Activated T-cell treated with anti-CD3 and anti-CD28 coated beads, Interleukin-2, amount 50 U/mL, for 4 hours (primary cell): Measurements from ENCODE around the gene UPK1B. TPM values are rescaled to one million over a fixed set of nuclear protein-coding genes. Genes with fewer than 3 reads are reported as not detected.

Source experiments
- ATAC-seq, 2 donors: fragments of 200-7000 bp; cut with Tn5 transposase; one replicate each; pipeline ENCODE4 v1.10.0; 2021
- DNase-seq: peaks from one replicate; pipeline ENCODE4 v3.0.0-alpha.2; 2020
- H3K27me3 Mint-ChIP-seq: one replicate; pipeline ENCODE4 v1.8.0; 2021; ENCODE audit warnings: low read depth, mixed read lengths
- H3K36me3 Mint-ChIP-seq: one replicate; pipeline ENCODE4 v1.8.0; 2022; ENCODE audit warnings: mixed read lengths; ENCODE audit not compliant: insufficient read depth
- H3K4me1 Mint-ChIP-seq: one replicate; pipeline ENCODE4 v1.8.0; 2021; ENCODE audit warnings: low read depth, mixed read lengths
- H3K4me3 Mint-ChIP-seq: one replicate; pipeline ENCODE4 v1.8.0; 2021; ENCODE audit warnings: mild to moderate bottlenecking, moderate library complexity, mixed read lengths
- H3K9me3 Mint-ChIP-seq: one replicate; pipeline ENCODE4 v1.8.0; 2021; ENCODE audit warnings: mixed read lengths
- total RNA-seq, 3 donors: library from RNA; stranded (reverse); gene quantifications; one replicate each; pipeline ENCODE4 v1.2.1, GENCODE V29; 2021

UPK1B gene
- total RNA-seq, 3 donors from 2014 or later: not detected

DNA sequence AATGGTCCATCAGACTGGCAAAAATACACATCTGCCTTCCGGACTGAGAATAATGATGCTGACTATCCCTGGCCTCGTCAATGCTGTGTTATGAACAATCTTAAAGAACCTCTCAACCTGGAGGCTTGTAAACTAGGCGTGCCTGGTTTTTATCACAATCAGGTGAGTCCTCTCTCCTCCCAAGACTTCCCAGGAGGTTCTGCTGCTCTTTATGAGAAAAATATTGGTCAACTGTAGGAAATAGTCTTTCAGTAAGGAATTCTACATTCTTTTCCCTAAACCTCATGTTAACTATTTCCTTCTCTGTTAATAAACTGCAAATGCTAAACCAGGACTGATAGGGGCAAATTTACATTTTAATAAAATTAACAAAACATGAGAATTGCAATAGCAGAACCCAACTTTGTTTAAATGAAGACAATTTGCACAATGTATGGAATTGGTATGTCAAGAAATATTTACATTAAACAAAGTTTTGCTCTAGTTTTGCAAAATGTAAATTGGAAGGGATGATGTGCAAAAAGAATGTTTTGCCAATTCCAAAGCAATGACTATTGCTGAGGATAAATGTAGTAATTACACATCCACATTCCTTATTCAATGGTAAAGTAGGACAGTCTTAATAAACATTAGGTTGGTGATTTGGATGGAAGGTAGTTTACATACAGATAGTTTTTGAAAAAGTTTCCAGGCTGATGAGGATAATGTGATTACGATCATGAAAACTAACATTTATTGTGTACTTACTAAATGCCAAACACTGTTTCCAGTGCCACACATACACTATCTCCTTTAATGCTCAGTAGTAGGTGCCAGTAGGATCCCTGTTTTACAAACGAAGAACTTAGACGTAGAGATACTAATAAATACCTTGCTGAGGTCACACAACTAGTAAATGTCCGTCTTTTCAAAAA, 21.1 kb downstream of the UPK1B start:
- Mint-ChIP-seq H3K4me1 (no peaks in the 10 kb centered on the region), H3K9me3 (no peaks in the 10 kb centered on the region), H3K36me3 (no peaks in the 10 kb centered on the region), H3K4me3 (no peak overlapping the region), H3K27me3 (peaks cover 2% of the 10 kb centered on the region)
- no peak for ATAC-seq
- DNase-seq: no peak

DNA sequence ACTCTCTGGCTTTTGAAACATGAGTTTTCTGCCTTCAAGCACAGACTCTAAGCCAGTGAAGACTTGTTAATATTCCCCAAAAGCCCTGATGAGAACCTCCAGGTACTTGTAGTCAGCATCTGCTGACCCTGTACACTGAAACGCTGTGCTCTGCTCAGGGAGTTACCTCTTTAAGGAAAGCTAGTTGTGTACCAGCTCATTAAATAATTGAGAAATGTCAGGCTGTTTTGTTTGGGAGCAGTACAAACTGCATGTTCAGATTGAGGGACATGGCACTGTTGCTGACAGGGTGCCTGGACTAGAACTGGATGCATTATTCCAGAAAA, 21.7 kb downstream of the UPK1B start:
- ATAC-seq (no peak), DNase-seq (no peak)

DNA sequence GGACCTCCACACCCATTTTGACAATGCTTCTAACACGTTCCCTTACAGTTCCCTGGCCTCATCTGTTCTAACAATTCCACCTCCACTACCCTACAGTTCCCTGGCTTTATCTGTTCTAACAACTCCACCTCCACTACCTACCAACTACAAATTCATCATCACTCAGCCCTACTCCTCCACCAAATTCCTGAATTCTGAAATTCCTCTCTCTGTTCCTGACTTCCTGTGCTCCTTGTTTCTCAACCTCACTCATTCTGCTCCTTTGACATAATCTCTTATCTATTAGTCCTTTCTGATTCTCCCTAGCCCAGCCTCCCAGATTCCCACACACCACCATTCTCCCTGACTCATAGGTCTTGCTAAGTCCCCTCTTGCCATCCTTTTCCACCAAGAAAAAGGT, 22.5 kb downstream of the UPK1B start:
- peaks cover 2% of the 10 kb centered on the region for H3K27me3 Mint-ChIP-seq
- no peaks in the 10 kb centered on the region for H3K36me3 Mint-ChIP-seq
- no peaks in the 10 kb centered on the region for H3K9me3 Mint-ChIP-seq
- H3K4me3 Mint-ChIP-seq: no peak overlapping the region
- H3K4me1 Mint-ChIP-seq: no peaks in the 10 kb centered on the region
- DNase-seq: no peak
- no peak for ATAC-seq

More for the DNA sequence above, 21.7 kb downstream of the UPK1B start:
- no peaks in the 10 kb centered on the region for H3K36me3 Mint-ChIP-seq
- no peaks in the 10 kb centered on the region for H3K9me3 Mint-ChIP-seq
- H3K4me1 Mint-ChIP-seq: no peaks in the 10 kb centered on the region
- H3K4me3 Mint-ChIP-seq: no peak overlapping the region
- H3K27me3 Mint-ChIP-seq: peaks cover 2% of the 10 kb centered on the region

DNA sequence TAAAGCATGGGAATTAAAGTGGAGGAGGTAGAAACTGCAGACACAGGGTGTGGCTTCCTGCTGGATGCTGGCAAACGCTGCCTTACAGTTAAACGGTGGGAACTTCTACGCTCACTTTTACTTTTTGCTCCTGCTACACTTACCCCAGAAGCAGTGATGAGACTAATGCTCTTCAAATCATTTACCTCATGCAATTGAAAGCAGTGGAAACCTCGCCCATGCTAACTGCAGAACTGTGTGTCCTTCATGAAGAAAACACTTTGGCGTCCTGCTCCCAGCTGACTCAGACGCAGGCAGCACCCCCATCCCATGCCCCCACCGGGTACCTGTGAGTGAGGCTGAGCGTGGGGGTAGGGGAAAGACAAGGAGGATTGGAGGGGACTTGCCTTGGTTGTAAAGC, 31.8 kb downstream of the UPK1B start:
- H3K27me3 Mint-ChIP-seq: no peaks in the 10 kb centered on the region
- H3K4me3 Mint-ChIP-seq: no peak overlapping the region

DNA sequence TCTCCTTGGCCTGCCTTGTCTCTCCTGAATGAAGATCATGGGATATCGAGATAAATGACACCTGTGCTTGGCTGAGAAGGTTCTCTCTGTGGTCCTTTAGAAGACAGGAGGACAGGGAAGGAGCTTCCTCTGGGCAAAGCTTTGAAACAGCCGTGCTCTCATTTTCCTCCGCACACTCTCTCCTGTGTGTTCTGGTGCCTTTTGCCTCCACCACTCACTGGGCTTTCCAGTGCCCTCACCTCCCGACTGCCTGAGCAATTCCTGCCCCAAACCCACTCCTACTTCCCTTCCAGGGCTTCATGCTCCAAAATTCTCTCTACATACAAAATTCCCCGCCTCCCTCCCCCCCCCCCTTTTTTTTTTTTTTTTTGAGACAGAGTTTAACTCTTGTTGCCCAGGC, 32.3 kb downstream of the UPK1B start:
- peaks cover 52% of the 10 kb centered on the region for H3K4me1 Mint-ChIP-seq

More for the DNA sequence above, 31.8 kb downstream of the UPK1B start:
- H3K4me1 Mint-ChIP-seq: peaks cover 52% of the 10 kb centered on the region
- DNase-seq (no peak), ATAC-seq (peak in 1 of 2 donors; percentile 27)
- H3K9me3 Mint-ChIP-seq: no peaks in the 10 kb centered on the region
- peaks cover 19% of the 10 kb centered on the region for H3K36me3 Mint-ChIP-seq

DNA sequence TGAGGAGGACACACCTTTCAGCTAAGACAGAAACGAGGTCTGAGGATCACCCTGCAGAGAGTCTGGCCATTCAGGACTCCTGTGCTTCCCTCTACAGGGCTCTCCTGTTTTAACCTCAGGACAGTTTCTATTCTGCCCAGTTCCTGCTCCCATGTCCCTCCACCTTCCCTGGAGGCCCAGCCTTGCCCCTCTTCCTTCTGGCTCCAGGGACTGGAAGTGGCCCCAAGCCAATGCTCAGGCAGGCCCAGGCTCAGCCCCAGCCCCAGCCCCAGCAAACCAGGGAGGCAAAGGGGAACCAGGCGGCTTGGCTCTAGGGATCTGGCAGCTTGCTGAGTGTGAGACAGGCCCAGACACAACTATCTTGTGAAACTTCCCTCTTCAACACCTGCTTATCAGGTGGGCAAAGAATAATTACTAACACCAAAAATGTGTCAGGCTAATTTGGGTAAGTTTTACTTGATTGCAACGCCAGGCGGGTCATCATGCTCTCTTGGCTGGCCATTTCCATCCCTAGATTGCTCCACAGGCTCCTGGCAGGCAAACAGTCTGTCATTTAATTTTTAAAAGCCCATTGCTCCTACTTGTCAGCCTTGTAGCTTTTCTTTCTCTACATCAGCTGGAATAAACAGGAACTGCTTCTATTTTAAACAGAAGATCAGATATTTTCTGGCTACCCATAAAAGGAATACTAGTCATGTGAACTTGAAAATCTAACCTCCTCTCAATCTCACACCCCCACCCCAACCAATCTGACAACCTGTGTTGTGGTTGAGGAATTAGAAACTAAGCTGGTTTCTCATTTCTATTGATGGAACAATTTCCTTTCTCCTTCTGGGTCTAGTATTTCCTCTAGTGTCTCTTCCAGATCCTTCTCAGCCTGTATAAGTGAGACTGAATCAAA, 33.5 kb downstream of the UPK1B start:
- ATAC-seq: peak in 1 of 2 donors; percentile 27
- peaks cover 52% of the 10 kb centered on the region for H3K4me1 Mint-ChIP-seq

More for the DNA sequence above, 32.3 kb downstream of the UPK1B start:
- DNase-seq (no peak), ATAC-seq (no peak)
- H3K4me3 Mint-ChIP-seq: no peak overlapping the region
- H3K9me3 Mint-ChIP-seq: no peaks in the 10 kb centered on the region
- peaks cover 22% of the 10 kb centered on the region for H3K36me3 Mint-ChIP-seq
- no peaks in the 10 kb centered on the region for H3K27me3 Mint-ChIP-seq

DNA sequence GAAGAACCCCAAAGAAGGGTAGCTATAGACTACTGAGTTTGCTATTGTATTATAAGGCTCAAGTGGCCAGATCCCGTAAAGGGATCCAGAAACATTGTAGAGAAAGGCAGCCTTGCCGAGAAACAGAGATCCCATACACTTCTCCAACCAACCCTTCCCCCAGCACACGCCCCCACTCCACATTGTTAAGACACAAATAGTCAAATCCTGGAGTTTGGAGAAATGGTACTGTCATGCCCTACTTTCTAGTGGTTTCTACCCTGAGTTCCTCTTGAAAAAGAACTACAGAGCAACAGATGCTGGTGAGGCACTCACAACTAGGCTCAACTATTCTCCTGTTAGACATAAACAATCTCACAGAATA, 34.1 kb downstream of the UPK1B start:
- peaks cover 31% of the 10 kb centered on the region for H3K36me3 Mint-ChIP-seq
- H3K9me3 Mint-ChIP-seq: no peaks in the 10 kb centered on the region
- DNase-seq (no peak), ATAC-seq (no peak)
- peaks cover 52% of the 10 kb centered on the region for H3K4me1 Mint-ChIP-seq
- H3K27me3 Mint-ChIP-seq: no peaks in the 10 kb centered on the region
- H3K4me3 Mint-ChIP-seq: no peak overlapping the region

More for the DNA sequence above, 33.5 kb downstream of the UPK1B start:
- Mint-ChIP-seq H3K4me3 (peak overlapping the region; percentile 7), H3K36me3 (peaks cover 26% of the 10 kb centered on the region), H3K27me3 (no peaks in the 10 kb centered on the region), H3K9me3 (no peaks in the 10 kb centered on the region)
- DNase-seq: no peak

DNA sequence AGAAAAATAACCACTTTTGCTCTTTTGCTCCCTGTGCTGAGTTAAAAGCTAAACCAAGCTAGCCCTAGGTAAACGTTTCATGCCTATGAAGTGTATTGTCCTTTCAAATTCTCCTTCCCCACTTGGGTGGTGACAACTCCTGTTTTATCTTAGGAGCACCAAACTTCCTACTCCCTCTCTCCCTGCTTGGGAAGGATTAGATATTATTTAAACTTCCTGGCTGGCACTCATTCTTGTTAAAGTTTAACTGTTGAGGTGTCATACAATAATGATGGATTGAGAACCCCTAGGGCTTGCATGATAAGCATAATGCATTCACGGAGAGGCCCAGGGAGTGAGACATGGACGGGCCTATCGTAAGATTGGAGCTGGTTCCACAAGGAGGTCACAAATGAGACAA, 37.8 kb downstream of the UPK1B start:
- H3K9me3 Mint-ChIP-seq: no peaks in the 10 kb centered on the region
- H3K27me3 Mint-ChIP-seq: no peaks in the 10 kb centered on the region
- ATAC-seq (no peak), DNase-seq (no peak)
- peaks cover 55% of the 10 kb centered on the region for H3K36me3 Mint-ChIP-seq
- no peak overlapping the region for H3K4me3 Mint-ChIP-seq
- peaks cover 34% of the 10 kb centered on the region for H3K4me1 Mint-ChIP-seq

DNA sequence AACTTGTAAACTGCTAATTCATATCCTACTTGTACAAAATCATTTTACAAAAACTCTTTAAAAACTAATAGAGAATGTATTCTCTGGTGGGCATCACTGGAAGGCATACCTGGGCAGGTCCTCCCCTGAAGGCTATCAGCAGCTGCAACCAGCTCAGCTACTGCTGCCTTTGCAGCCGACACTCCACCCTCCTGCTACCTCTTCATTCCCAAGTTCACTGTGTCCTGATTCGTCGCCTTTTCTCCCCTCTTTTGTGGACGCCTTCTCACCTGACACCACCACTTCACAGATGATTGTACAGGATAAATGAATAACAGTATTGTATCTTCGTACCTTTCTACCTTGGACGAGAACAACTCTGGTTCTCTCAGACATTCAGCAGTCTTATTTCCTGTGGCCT, 38.4 kb downstream of the UPK1B start:
- no peaks in the 10 kb centered on the region for H3K9me3 Mint-ChIP-seq
- ATAC-seq: no peak
- peaks cover 56% of the 10 kb centered on the region for H3K36me3 Mint-ChIP-seq
- H3K4me3 Mint-ChIP-seq: no peak overlapping the region
- no peak for DNase-seq
- H3K4me1 Mint-ChIP-seq: peaks cover 29% of the 10 kb centered on the region
- no peaks in the 10 kb centered on the region for H3K27me3 Mint-ChIP-seq

DNA sequence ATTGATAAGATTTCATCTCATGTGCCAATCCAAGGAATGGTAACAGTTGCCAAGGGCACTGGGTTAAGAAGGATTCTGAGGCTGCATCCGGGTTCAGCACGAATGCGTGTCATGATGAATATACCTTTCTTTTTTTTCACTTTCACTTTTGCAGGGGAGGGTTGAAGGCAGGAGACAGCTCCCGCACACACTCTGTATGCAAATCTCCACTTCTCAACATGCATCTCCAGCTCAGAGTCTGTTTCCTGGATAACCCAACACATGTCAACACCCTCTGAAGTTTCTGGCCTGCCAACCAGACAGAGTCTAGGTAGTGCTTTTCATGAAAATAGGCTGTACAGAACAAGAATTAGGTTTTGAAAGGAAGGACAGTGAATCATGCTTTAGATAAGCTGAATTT, 45.7 kb downstream of the UPK1B start:
- H3K36me3 Mint-ChIP-seq: peaks cover 55% of the 10 kb centered on the region
- H3K4me3 Mint-ChIP-seq: no peak overlapping the region
- ATAC-seq (peak; percentile 86 to 88), DNase-seq (no peak)
- H3K27me3 Mint-ChIP-seq: no peaks in the 10 kb centered on the region
- H3K9me3 Mint-ChIP-seq: no peaks in the 10 kb centered on the region
- H3K4me1 Mint-ChIP-seq: peaks cover 37% of the 10 kb centered on the region

DNA sequence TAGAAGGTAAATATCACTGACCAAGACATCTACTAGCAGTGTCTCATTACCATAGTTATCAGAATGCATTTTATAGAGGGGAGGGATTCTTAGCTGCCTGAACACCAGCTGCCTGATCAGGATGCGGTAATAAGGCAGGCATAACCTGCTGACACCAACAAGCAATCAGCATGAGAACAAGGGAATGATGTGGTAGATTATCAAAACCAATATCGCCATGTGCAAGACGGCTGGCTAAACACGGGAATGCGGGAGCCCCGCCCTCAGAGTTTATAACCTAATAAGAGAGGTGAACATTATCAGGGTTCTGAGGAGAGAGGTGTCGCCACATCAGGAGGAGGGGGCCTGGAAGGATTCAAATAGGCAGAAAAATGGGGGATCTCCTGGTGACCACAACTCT, 46.8 kb downstream of the UPK1B start:
- no peaks in the 10 kb centered on the region for H3K9me3 Mint-ChIP-seq
- ATAC-seq (no peak), DNase-seq (no peak)
- no peak overlapping the region for H3K4me3 Mint-ChIP-seq
- H3K27me3 Mint-ChIP-seq: no peaks in the 10 kb centered on the region
- peaks cover 52% of the 10 kb centered on the region for H3K36me3 Mint-ChIP-seq
- peaks cover 37% of the 10 kb centered on the region for H3K4me1 Mint-ChIP-seq

DNA sequence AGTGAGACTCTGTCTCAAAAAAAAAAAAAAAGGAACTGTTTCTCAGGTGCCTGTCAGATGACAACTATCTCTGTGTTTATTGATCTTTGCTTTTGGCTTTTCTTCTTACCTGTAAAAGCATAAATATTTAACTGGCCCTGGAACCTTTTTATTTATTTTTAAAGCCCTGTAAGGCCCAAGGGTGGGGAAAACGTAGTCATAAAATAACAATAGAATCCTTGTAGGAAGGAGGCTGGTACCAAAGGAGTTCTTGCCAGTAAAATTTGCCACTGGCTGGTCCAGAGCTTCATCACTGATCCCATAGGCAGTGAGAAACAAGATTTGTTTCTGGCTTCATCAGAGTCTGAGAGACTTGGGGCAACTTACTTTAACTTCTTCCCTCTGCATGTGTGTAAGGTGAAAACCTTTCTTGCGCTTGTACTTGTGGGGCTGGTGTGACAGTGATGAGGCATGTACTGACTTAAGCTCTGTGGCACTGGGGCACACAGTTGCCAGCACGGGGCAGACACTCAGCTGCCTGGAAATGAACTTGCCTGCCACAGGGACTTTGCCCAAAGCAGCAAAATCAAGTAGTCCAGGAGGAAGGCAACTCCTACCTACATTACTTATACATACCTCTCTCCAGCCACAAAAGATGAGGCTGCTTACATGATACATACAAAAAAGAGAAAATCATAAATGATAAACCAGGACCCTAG, 47.7 kb downstream of the UPK1B start:
- Mint-ChIP-seq H3K27me3 (no peaks in the 10 kb centered on the region), H3K9me3 (no peaks in the 10 kb centered on the region), H3K4me3 (no peak overlapping the region), H3K4me1 (peaks cover 38% of the 10 kb centered on the region), H3K36me3 (peaks cover 45% of the 10 kb centered on the region)
- no peak for ATAC-seq
- no peak for DNase-seq

DNA sequence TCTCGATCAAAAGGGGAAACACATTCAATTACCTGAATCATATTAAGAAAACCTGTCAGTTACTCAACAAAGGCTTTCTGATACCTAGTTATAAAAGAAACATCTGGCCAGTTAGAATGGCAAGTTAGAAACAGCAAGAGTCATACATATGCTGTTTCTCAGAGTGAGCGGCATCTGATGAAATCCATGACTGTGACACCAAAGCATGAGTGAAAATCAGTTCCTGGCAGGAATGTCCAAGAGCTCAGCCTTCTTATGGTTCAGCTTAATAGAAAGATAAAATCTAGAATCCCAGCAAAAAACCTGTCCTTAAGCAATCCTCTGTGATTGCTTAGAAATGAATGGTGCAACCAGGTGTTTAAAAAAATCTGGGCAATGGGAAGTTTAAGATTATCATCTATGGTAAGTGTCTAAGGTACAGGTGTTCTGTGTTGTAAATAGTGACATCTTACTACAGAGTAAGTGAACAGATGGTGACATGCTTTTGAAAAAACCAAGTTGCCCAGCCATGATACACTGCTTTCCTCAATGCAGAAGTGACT, 48.5 kb downstream of the UPK1B start:
- Mint-ChIP-seq H3K4me1 (peaks cover 42% of the 10 kb centered on the region), H3K4me3 (no peak overlapping the region), H3K36me3 (peaks cover 49% of the 10 kb centered on the region), H3K9me3 (no peaks in the 10 kb centered on the region), H3K27me3 (no peaks in the 10 kb centered on the region)
- DNase-seq (no peak), ATAC-seq (no peak)

DNA sequence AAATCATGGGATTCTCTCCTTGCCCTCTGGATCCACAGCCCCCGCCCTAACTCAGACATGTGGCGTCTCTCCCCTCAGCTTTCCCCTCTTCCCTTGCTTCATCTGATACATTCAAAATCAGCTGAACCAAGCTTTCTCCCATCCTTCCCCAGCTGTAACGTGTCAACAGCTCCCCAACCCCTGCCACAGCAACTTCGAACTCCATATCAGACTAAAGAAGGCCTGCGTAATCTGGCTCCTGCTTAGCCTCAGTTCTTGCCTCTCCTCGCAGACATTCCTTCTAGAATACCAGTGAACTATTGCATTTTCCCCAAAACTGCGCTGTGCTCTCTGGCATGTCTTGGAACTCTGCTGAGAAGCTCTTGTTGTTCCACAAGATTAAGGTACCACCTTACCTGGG, 49.0 kb downstream of the UPK1B start:
- no peak for ATAC-seq
- DNase-seq: no peak
- Mint-ChIP-seq H3K4me1 (peaks cover 43% of the 10 kb centered on the region), H3K9me3 (no peaks in the 10 kb centered on the region), H3K36me3 (peaks cover 47% of the 10 kb centered on the region), H3K27me3 (no peaks in the 10 kb centered on the region), H3K4me3 (no peak overlapping the region)
